HG02642 (cell line): Measurements from ENCODE around the gene GSE1.

Experiments used
- ATAC-seq: cut with Tn5 transposase; IDR thresholded peaks from one replicate; pipeline ENCODE4 v1.9.1; 2021; ENCODE audit warnings: mild to moderate bottlenecking; ENCODE audit not compliant: unreplicated experiment, poor library complexity

GSE1 gene

GRCh38 chr16:85711982-85712587, 99.0 kb downstream of the GSE1 start:
- ATAC-seq = no peak

DNA sequence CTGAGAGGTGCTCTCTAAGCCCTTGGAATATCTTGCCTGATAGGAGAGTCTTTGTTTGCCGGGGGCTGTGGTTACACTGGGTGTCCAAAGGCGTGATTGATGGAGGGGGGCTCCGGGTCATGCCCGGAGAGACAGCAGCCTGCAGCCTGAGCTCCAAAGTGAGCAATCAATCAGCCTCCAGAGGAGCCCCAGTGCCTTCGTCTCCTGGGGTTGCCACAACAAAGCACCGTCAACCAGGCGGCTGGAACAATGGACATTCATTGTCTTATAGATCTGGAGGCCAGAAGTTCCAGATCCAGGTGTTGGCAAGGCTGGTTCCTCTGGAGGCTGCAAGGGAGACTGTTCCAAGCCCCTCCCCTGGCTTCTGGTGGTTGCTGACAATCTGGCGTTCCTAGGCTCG, 99.7 kb downstream of the GSE1 start:
- ATAC-seq = no peak

DNA sequence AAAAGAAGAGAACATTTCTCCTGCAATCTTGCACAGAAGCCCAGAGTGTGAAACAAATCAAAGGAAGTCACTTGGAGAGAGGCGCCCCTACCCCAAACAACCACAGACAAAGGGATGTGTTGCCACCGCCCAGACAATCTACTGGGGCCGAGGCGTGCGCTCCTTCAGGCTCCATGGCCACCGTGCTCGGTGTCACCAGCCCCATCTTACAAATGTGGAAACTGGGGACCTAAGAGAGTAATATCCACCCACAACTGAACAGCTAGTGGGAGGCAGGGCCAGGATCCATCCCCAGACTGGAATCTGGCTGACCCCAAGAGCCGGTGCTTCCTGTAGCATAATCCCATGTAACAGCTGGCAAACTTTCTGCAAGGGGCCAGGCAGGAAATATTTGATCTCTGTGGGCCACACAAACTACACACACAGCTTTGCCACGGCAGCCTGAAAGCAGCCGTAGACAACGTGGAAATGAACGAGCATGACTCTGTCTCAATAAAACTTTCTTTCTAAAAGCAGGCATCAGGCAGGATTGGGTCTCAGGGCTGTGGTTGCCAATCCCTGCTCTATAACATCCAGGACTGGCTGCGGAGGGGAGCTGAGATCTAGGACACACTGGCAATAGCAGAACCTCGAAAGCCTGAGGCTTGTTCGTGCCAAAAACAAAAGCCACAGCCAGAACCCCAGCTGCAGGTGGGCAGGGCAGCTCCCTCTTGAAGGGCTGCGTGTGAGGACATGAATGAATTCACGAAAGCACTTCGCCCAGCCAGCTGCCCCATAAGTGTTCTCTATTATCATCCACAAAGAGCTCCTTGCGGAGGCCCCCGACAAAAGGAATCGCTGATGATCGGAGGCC, 102.3 kb downstream of the GSE1 start:
- no peak for ATAC-seq

- no peak for ATAC-seq
These were observed 103.0 kb downstream of the GSE1 start for GRCh38 chr16:85716022-85716679.

DNA sequence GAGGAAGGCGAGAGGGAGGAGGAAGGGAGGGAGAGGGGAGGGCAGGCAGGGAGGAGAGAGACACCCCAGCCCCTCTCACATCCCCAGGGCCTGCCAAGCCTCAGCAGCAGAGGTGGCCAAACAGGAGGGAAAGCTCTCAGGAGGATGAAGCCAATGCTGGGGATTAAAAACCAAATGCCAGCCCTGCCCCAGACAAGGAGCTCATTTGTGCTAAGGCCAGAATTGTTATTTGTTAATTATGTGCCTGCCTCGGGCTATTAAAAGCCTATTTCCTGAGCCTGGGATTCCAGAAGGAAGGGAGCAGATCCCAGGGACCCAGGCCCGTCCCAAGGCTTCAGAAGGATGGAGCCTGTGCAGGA, 103.5 kb downstream of the GSE1 start:
- ATAC-seq = no peak

DNA sequence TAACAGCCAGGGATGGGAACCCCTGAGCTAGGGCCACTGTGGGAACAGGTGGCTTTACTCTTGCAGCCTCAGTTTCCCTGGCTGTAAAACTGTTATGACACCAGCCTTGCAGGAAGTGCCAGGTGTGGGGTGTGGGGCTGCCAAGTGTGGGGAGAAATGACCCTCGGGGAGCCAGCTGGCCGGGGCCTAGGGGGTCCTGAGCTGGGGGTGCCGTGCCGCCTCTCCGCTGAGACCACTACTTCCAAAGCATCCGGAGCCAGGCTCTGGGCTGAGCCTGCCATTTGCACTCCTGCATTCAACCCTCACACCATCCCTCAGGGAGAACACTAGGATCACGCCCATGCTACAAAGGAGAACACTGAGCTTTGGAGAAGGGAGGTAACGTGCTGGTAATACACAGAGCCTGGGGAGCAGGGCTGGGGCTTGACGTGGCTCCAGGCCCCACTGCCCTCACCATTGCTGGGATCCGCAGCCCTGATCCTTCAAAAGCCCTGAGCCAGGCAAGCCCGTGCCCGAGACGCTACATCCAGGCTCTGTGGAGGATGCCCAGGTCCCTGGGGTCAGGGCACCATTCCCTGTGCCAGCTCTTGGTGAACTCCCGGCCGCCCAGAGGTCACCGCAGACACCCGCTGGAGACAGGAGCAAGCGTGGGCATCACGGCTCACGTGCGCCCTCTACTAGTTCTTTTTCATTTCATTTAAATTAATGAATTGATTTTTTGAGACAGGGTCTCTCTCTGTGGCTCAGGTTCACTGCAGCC, 104.5 kb downstream of the GSE1 start:
- ATAC-seq = no peak

DNA sequence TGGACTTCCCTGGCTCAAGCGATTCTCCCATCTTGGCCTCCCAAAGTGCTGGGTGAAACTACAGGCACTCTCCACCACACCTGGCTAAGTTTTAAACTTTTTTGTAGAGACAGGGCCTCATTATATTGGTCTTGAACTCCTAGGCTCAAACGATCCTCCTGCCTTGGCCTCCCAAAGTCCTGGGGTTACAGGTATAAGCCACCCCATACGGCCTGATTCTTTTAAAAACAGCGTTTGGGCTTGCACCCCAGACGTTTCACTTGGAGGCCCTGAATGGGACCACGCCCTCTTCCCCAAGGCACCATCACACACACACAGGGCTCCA, 105.0 kb downstream of the GSE1 start:
- no peak for ATAC-seq

DNA sequence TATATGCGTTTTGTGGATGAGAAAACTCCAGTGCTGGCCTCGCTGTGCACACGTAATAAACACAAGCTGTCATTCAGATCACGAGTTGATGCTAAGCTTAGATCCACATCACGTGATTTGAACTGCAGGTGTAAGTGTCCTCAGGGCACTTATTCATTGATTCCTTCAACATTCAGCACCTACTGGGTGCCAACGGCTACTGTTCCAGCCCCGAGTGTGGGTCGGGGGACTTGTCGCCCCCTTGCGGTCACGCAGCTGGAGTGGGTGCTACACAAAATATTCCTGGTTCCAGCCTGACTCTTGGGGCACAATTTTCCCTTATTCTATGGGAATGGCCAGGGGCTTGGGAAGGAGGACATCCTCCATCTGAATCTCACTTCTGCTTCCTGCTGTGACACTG, 105.6 kb downstream of the GSE1 start:
- no peak for ATAC-seq

DNA sequence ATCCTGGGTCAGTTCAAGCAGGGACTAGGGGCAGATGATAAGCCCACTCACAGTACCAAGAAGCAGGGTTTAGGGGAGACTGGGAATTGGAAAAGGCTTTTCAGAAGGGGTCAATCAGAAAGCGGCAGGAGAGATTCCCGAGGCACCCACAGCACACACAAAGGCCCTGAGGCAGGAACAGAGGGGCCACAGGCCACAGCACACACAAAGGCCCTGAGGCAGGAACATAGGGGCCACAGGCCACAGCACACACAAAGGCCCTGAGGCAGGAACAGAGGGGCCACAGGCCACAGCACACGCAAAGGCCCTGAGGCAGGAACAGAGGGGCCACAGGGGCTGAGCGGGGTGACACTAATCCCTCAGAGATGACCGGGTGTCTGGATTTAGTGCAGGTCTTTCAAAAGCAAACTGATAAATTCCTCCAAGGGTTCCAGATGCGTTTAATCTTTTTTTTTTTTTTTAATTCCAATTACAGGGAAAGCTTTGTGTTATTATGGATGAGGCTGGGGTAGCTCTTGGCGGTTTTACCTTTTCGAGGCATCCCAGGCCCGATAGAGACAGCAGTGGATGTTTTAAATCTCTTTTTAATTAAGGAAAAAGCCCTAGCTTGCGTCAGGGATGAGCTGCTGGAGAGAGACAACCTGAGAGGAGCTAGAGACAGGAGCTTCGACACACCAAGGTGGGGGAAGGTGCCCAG, 106.6 kb downstream of the GSE1 start:
- ATAC-seq = no peak

DNA sequence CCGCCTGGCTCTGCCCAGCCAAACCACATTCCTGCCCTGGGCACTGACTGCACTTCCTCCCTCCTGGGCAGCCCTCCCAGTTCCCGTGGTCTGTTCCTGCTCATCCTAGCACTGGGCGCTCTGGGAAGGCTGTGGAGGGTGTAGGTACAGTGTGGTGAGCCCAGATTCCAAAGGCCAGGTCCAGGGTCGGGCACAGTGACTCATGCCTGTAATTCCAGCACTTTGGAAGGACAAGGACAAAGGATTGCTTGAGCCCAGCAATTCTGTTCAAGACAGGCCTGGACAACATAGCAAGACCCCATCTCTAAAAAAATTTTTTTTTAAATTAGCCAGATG, 107.1 kb downstream of the GSE1 start:
- ATAC-seq = no peak

- ATAC-seq = no peak
These were observed 109.2 kb downstream of the GSE1 start for GRCh38 chr16:85722128-85722893.

- no peak for ATAC-seq
These were observed 111.2 kb downstream of the GSE1 start for GRCh38 chr16:85724126-85724879.

DNA sequence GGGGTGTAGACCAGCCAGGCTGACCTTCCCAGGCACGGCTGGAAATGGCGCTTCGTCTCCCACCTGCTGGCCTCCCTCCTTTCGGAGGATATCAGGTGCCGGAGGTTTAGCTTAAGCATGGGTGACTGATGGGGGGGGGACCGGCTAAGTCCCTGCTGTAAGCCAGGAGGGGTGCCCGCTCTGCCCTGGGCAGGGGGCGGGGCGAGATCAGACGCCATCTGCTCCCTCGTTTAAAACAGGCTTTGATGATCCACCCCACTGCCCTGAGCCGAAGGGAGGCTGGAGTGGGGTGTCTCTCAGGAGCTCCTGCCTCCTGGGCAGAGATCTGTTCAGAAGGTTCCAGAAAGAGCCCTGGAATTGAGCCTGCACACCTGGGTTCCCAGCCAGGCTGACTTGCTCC, 111.8 kb downstream of the GSE1 start:
- ATAC-seq = no peak
